DND-41 (cell line): ENCODE results near the gene SPINK1.

ENCODE experiments used
- EZH2 ChIP-seq: IDR thresholded peaks from 3 replicates; pipeline ENCODE4 v1.6.1; 2012; ENCODE audit warnings: borderline replicate concordance, low read depth, mild to moderate bottlenecking, moderate library complexity, low read length, inconsistent platforms; ENCODE audit not compliant: severe bottlenecking
- TF ChIP-seq, protein P1 (sequence below): IDR thresholded peaks from 2 replicates; pipeline ENCODE4 v1.5.1; 2012; ENCODE audit warnings: borderline replicate concordance, low read length, moderate library complexity, mild to moderate bottlenecking; ENCODE audit not compliant: poor library complexity, severe bottlenecking; ENCODE audit errors: extremely low read depth

DNA sequence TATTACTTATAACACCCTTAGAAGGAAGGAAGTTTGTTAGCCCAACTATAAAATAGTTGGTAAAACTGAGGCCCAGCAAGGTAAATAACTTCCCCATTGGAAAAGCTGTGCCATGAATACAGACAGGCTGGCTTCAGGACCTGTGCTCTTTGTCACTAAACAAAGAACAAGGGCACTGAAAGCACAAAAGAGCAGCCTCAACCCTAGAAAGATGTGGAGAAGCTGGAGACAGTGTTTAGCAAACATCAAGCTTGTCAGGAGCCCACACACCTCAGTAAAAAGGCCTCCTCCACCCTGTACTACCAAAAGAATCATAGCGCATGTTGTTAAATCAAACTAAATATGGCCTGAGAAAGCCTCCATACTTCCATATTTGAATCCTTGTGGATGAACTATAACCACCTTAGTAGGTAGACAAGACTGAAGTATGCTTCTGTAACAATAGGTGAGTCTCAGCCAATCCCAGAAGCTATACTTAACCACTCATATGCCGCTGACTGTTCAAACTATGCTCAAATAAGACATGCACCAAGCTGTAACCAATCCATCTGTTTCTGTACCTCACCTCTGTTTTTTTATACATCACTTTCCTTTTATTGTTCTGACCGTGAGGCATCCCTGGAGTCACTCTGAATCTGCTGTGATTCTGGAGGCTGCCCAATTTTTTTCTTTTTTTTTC lies 28.6 kb upstream of the SPINK1 start:
- TF ChIP-seq, protein P1, sequence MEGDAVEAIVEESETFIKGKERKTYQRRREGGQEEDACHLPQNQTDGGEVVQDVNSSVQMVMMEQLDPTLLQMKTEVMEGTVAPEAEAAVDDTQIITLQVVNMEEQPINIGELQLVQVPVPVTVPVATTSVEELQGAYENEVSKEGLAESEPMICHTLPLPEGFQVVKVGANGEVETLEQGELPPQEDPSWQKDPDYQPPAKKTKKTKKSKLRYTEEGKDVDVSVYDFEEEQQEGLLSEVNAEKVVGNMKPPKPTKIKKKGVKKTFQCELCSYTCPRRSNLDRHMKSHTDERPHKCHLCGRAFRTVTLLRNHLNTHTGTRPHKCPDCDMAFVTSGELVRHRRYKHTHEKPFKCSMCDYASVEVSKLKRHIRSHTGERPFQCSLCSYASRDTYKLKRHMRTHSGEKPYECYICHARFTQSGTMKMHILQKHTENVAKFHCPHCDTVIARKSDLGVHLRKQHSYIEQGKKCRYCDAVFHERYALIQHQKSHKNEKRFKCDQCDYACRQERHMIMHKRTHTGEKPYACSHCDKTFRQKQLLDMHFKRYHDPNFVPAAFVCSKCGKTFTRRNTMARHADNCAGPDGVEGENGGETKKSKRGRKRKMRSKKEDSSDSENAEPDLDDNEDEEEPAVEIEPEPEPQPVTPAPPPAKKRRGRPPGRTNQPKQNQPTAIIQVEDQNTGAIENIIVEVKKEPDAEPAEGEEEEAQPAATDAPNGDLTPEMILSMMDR = no peak
- TF ChIP-seq EZH2 = no peak
